ENCODE data around the gene SNX33. TPM values are rescaled to one million over a fixed set of nuclear protein-coding genes. Genes with fewer than 3 reads are reported as not detected.
A peak's percentile ranks its signal among the peaks of the same experiment; 100 is the strongest.

SNX33 gene
- total and polyA plus RNA-seq, 2 of the 13 experiments (the other 11 are each of a cell fraction or from before 2014, with no cell fraction given) = 11.0 to 11.6 TPM

- TF ChIP-seq ZNF770 (CRISPR knock-in tag; IDR thresholded peaks at IDR 0.05) (no peak; the same call in none of the 2 replicates), SP1 (IDR thresholded peaks at IDR 0.05) (no peak), SP1 (CRISPR knock-in tag; IDR thresholded peaks at IDR 0.05) (peak; percentile 74), ZNF740 (CRISPR knock-in tag; IDR thresholded peaks at IDR 0.05) (no peak), NR2C2 (CRISPR knock-in tag; IDR thresholded peaks at IDR 0.05; ENCODE audit: borderline replicate concordance) (peak; percentile 38; the same call in 1 of the 2 replicates), HOXA5 (CRISPR knock-in tag; IDR thresholded peaks at IDR 0.05) (peak; percentile 65; the same call in 1 of the 2 replicates), ETS1 (CRISPR knock-in tag; IDR thresholded peaks at IDR 0.05) (no peak), SETDB1 (CRISPR knock-in tag; IDR thresholded peaks at IDR 0.05; ENCODE audit: borderline replicate concordance) (no peak), ZNF343 (CRISPR knock-in tag; IDR thresholded peaks at IDR 0.05) (peak; percentile 58; the same call in 1 of the 2 replicates), FOXK2 (IDR thresholded peaks at IDR 0.05) (no peak), ZNF75D (CRISPR knock-in tag; IDR thresholded peaks at IDR 0.05; ENCODE audit: borderline replicate concordance) (no peak), CREB3 (CRISPR knock-in tag; IDR thresholded peaks at IDR 0.05) (no peak), LRRFIP1 (CRISPR knock-in tag; conservative IDR thresholded peaks at IDR 0.05) (no peak), GLI4 (CRISPR knock-in tag; IDR thresholded peaks at IDR 0.05; ENCODE audit: borderline replicate concordance) (no peak), ESRRA (CRISPR knock-in tag; IDR thresholded peaks at IDR 0.05; ENCODE audit: low read depth) (peak; percentile 27; the same call in 1 of the 2 replicates), GTF2F1 (IDR thresholded peaks at IDR 0.05; ENCODE audit: low read length) (no peak), ZNF430 (CRISPR knock-in tag; IDR thresholded peaks at IDR 0.05) (0 out of 2 replicates have a peak, but pooled peaks have one; percentile 61), ZNF558 (CRISPR knock-in tag; IDR thresholded peaks at IDR 0.05; ENCODE audit: borderline replicate concordance) (0 out of 2 replicates have a peak, but pooled peaks have one; percentile 40), THAP7 (CRISPR knock-in tag; IDR thresholded peaks at IDR 0.05) (no peak; the same call in 1 of the 2 replicates), KDM6A (CRISPR knock-in tag; IDR thresholded peaks at IDR 0.05; ENCODE audit: low read depth) (peak; percentile 40; the same call in 1 of the 2 replicates), ZNF354B (CRISPR knock-in tag; IDR thresholded peaks at IDR 0.05) (no peak), HOXD1 (CRISPR knock-in tag; IDR thresholded peaks at IDR 0.05) (0 out of 2 replicates have a peak, but pooled peaks have one; percentile 58)
These were observed 22.0 kb upstream of the SNX33 start, which contains the start of gene SNUPN (continued) for GRCh38 chr15:75625542-75626347.
